RWPE1 (cell line): ENCODE results near the gene MRTFB.

Experiments
- CTCF ChIA-PET: fragments of 350-600 bp; sonication (Branson Sonifier 250); formaldehyde crosslinking; extraction: SDS; loops from one replicate; lab custom pipeline; 2021; lab: Yijun Ruan, JAX
- POLR2A ChIA-PET: fragments of 400-600 bp; formaldehyde crosslinking; extraction: SDS; loops from one replicate; lab custom pipeline; 2020; ENCODE audit warnings: antibody characterized with exemption; ENCODE audit not compliant: low non-redundant PET; lab: Yijun Ruan, JAX
- DNase-seq: peaks from one replicate; pipeline ENCODE4 v3.0.0; 2012; ENCODE audit warnings: low spot score
- H3K27ac ChIP-seq: fragments of 450-650 bp; 2 replicates; pipeline ENCODE4 v1.5.1; 2017
- TF ChIP-seq, protein P1 (sequence below): fragments of 450-650 bp; conservative IDR thresholded peaks from 2 replicates; pipeline ENCODE4 v1.5.1; 2017; ENCODE audit warnings: low read depth, mild to moderate bottlenecking

The MRTFB gene

DNA sequence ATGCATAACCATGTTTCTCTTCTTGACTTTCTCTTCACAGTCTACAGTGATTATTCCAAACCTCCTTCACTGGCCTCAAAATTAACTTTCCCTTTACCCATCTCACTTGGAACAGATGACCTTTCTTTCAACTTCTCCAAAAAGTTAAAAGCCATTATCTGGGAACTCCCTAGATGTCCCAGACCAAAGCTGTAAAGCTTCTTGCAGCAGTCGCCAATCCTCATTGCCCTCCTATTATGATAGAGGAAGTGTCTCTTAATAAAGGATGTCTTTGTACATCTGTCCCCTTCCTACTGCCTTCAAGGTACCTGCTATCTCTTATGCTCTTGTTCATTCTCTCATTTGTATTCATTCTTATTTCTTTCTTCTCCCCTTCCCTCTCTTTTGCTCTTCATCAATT lies 127.5 kb downstream of the MRTFB start:
- ChIA-PET POLR2A (no interaction called here), CTCF (interaction anchor here (0.6 kb wide), 1 partner anchor 14 kb away, joined by 3 read pairs; no protein-coding TSS in a partner anchor)
- TF ChIP-seq, protein P1, sequence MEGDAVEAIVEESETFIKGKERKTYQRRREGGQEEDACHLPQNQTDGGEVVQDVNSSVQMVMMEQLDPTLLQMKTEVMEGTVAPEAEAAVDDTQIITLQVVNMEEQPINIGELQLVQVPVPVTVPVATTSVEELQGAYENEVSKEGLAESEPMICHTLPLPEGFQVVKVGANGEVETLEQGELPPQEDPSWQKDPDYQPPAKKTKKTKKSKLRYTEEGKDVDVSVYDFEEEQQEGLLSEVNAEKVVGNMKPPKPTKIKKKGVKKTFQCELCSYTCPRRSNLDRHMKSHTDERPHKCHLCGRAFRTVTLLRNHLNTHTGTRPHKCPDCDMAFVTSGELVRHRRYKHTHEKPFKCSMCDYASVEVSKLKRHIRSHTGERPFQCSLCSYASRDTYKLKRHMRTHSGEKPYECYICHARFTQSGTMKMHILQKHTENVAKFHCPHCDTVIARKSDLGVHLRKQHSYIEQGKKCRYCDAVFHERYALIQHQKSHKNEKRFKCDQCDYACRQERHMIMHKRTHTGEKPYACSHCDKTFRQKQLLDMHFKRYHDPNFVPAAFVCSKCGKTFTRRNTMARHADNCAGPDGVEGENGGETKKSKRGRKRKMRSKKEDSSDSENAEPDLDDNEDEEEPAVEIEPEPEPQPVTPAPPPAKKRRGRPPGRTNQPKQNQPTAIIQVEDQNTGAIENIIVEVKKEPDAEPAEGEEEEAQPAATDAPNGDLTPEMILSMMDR = no peak
- no peak overlapping the region for H3K27ac ChIP-seq
- DNase-seq = no peak

DNA sequence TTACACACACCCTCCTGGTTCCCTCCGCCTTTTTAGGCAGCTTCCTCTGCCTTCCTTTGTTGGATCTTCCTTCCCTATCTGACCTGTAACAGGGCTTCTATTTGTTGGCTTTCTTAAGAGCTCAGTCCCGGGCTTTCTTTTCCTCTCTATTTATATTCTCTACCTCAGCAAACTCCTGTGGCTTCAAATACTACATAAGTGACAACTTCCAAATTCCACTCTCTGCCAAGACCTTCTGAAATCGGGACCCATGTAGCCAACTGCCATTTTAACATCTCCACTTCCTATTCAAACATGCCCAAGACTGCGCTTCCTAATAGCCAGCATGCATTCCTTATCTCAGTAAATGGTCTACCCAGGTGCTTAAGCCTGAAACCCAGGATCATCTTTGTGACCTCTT lies 128.1 kb downstream of the MRTFB start:
- no peak for DNase-seq
- TF ChIP-seq, protein P1 = no peak
- CTCF ChIA-PET = interaction anchor here (0.6 kb wide), 1 partner anchor 15 kb away, joined by 3 read pairs; no protein-coding TSS in a partner anchor
- POLR2A ChIA-PET = no interaction called here
- no peak overlapping the region for H3K27ac ChIP-seq

- CTCF ChIA-PET = interaction anchor here (0.7 kb wide), 1 partner anchor 138 kb away, joined by 3 read pairs; no protein-coding TSS in a partner anchor
- DNase-seq = peak; percentile 20
Observed at GRCh38 chr16:14199624-14200023, 128.5 kb downstream of the MRTFB start.

GRCh38 chr16:14202095-14202494 lies 131.0 kb downstream of the MRTFB start:
- TF ChIP-seq, protein P1 = no peak
- CTCF ChIA-PET = interaction anchor here (0.6 to 0.7 kb wide), 2 partner anchors 46 to 190 kb away, joined by 3 read pairs; no protein-coding TSS in a partner anchor
- DNase-seq = no peak
- POLR2A ChIA-PET = no interaction called here
- no peak overlapping the region for H3K27ac ChIP-seq

More at GRCh38 chr16:14199624-14200023, 128.5 kb downstream of the MRTFB start:
- no peak overlapping the region for H3K27ac ChIP-seq
- POLR2A ChIA-PET = no interaction called here
- TF ChIP-seq, protein P1 = no peak

DNA sequence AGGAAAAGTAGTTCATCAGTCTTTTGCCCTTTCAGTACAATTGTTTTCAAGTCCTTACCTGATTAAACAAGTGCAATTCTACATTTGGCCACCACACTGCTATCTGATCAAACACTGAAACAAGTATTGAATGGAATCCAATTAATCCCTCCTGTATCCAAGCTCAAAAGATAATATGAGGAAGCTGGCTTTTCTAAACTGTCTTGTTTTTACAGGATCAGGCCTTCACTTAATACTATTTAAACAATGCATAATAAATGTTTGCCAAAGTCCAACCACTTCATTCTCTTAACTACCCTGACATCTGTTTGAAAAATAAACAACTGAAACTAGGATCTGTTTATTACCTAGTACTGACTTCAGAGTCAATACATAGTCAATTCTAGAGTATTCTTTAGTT lies 131.6 kb downstream of the MRTFB start:
- no peak overlapping the region for H3K27ac ChIP-seq
- no peak for DNase-seq
- ChIA-PET CTCF (interaction anchor here (0.6 to 0.7 kb wide), 3 partner anchors 40 to 185 kb away, joined by 3 to 4 read pairs (median 3); no protein-coding TSS in a partner anchor), POLR2A (no interaction called here)
- TF ChIP-seq, protein P1 = 0 out of 2 replicates have a peak, but pooled peaks have one; percentile 11

- H3K27ac ChIP-seq = no peak overlapping the region
Observed at GRCh38 chr16:14203166-14203565, 132.0 kb downstream of the MRTFB start.

More at GRCh38 chr16:14203166-14203565, 132.0 kb downstream of the MRTFB start:
- TF ChIP-seq, protein P1 = no peak
- DNase-seq = no peak
- ChIA-PET POLR2A (no interaction called here), CTCF (interaction anchor here (0.5 to 0.7 kb wide), 4 partner anchors 40 to 185 kb away, joined by 3 to 6 read pairs (median 4); no protein-coding TSS in a partner anchor)
